Activated CD4-positive, alpha-beta T cell treated with anti-CD3 and anti-CD28 coated beads for 36 hours (primary cell): ENCODE measurements around the gene AK4. TPM values are rescaled to one million over a fixed set of nuclear protein-coding genes. Genes with fewer than 3 reads are reported as not detected.

Source experiments
- ATAC-seq: fragments of 200-7000 bp; cut with Tn5 transposase; one replicate; pipeline ENCODE4 v1.10.0; 2021; ENCODE audit warnings: mild to moderate bottlenecking, moderate library complexity
- CTCF ChIA-PET: fragments of 350-600 bp; sonication (Branson Sonifier 250); formaldehyde crosslinking; loops from one replicate; lab custom pipeline; 2021; ENCODE audit warnings: antibody characterized with exemption; lab: Charles Lee
- POLR2A ChIA-PET: fragments of 350-600 bp; sonication (Branson Sonifier 250); formaldehyde crosslinking; loops from one replicate; lab custom pipeline; 2021; ENCODE audit warnings: antibody characterized with exemption, inconsistent platforms; lab: Charles Lee
- DNase-seq: peaks from one replicate; pipeline ENCODE4 v3.0.0-alpha.2; 2020
- H3K27ac Mint-ChIP-seq: one replicate; pipeline ENCODE4 v1.8.0; 2021; ENCODE audit warnings: mixed read lengths
- H3K27me3 Mint-ChIP-seq: one replicate; pipeline ENCODE4 v1.8.0; 2021; ENCODE audit warnings: mixed read lengths
- H3K36me3 Mint-ChIP-seq: one replicate; pipeline ENCODE4 v1.8.0; 2021; ENCODE audit warnings: low read depth, mixed read lengths
- H3K4me1 Mint-ChIP-seq: one replicate; pipeline ENCODE4 v1.8.0; 2021; ENCODE audit warnings: mixed read lengths
- H3K4me3 Mint-ChIP-seq: one replicate; pipeline ENCODE4 v1.8.0; 2021; ENCODE audit warnings: mild to moderate bottlenecking, moderate library complexity, mixed read lengths
- H3K9me3 Mint-ChIP-seq: one replicate; pipeline ENCODE4 v1.8.0; 2021; ENCODE audit warnings: low read depth, mixed read lengths
- intact Hi-C, 2 experiments: fragments of 100-400 bp; cut with DNase I in 1 of 2; cut with micrococcal nuclease in 1 of 2; formaldehyde crosslinking; loops; one replicate each; pipeline versions ENCODE4 v1.14.2 to v1.15.1; 2022 to 2024; cut with DNase I, micrococcal nuclease
- total RNA-seq, 2 experiments: library from RNA; stranded (reverse); gene quantifications; one replicate each; pipeline ENCODE4 v1.2.3, GENCODE V29; 2021

The AK4 gene
- total RNA-seq, 2 experiments from 2014 or later = 90.4 to 102 TPM

- Mint-ChIP-seq H3K4me3 (peak overlapping the region; percentile 71), H3K36me3 (no peaks in the 10 kb centered on the region), H3K4me1 (peaks cover 16% of the 10 kb centered on the region), H3K27me3 (peaks cover 16% of the 10 kb centered on the region), H3K27ac (peak overlapping the region; percentile 39), H3K9me3 (no peaks in the 10 kb centered on the region)
- intact Hi-C loops = loop anchor here (1.0 to 10.0 kb wide), 5 partner anchors 105 to 190 kb away; partner anchors contain the start of genes LEPR (in 2 of the 2) and LEPROT (in 2 of the 2)
- POLR2A ChIA-PET = interaction anchor here (1.1 kb wide), 1 partner anchor 166 kb away, joined by 3 read pairs; the partner anchor contains the start of genes LEPR and LEPROT
- ATAC-seq = peak; percentile 96
- peak; percentile 93 for DNase-seq
- CTCF ChIA-PET = interaction anchor here (0.8 to 1.4 kb wide), 5 partner anchors 9 to 47 kb away, joined by 3 to 4 read pairs (median 3); no protein-coding TSS in a partner anchor
These were observed 106.5 kb downstream of the AK4 start for GRCh38 chr1:65254320-65255034.

GRCh38 chr1:65255035-65255655, 107.1 kb downstream of the AK4 start:
- intact Hi-C loops = loop anchor here in 1 of 2 experiments (2.0 to 10.0 kb wide), 2 partner anchors 166 to 190 kb away; partner anchors contain the start of genes LEPR and LEPROT
- POLR2A ChIA-PET = no interaction called here
- peaks cover 16% of the 10 kb centered on the region for H3K27me3 Mint-ChIP-seq
- H3K4me1 Mint-ChIP-seq = peaks cover 23% of the 10 kb centered on the region
- CTCF ChIA-PET = interaction anchor here (0.8 to 1.4 kb wide), 2 partner anchors 13 to 22 kb away, joined by 3 to 4 read pairs; no protein-coding TSS in a partner anchor
- DNase-seq (no peak), ATAC-seq (no peak)
- H3K4me3 Mint-ChIP-seq = peak overlapping the region; percentile 71
- H3K36me3 Mint-ChIP-seq = no peaks in the 10 kb centered on the region
- H3K27ac Mint-ChIP-seq = peak overlapping the region; percentile 39
- no peaks in the 10 kb centered on the region for H3K9me3 Mint-ChIP-seq

- H3K4me1 Mint-ChIP-seq = peaks cover 28% of the 10 kb centered on the region
- POLR2A ChIA-PET = no interaction called here
- H3K9me3 Mint-ChIP-seq = no peaks in the 10 kb centered on the region
- CTCF ChIA-PET = interaction anchor here (0.8 to 2.0 kb wide), 4 partner anchors 11 to 1527 kb away, joined by 3 to 4 read pairs (median 3); no protein-coding TSS in a partner anchor
- no peak for DNase-seq
- ATAC-seq = no peak
- peaks cover 16% of the 10 kb centered on the region for H3K27me3 Mint-ChIP-seq
- intact Hi-C loops = loop anchor here in 1 of 2 experiments (2.0 to 10.0 kb wide), 2 partner anchors 165 to 191 kb away; partner anchors contain the start of genes LEPR and LEPROT
- no peak overlapping the region for H3K27ac Mint-ChIP-seq
- H3K4me3 Mint-ChIP-seq = peak overlapping the region; percentile 71
- no peaks in the 10 kb centered on the region for H3K36me3 Mint-ChIP-seq
These were observed 107.7 kb downstream of the AK4 start for GRCh38 chr1:65255656-65256050.

GRCh38 chr1:65256860-65257708, 109.1 kb downstream of the AK4 start:
- DNase-seq (no peak), ATAC-seq (no peak)
- peaks cover 34% of the 10 kb centered on the region for H3K4me1 Mint-ChIP-seq
- POLR2A ChIA-PET = no interaction called here
- H3K27ac Mint-ChIP-seq = no peak overlapping the region
- H3K9me3 Mint-ChIP-seq = no peaks in the 10 kb centered on the region
- peaks cover 14% of the 10 kb centered on the region for H3K27me3 Mint-ChIP-seq
- no peaks in the 10 kb centered on the region for H3K36me3 Mint-ChIP-seq
- CTCF ChIA-PET = interaction anchor here (0.7 to 2.0 kb wide), 3 partner anchors 10 to 431 kb away, joined by 3 to 4 read pairs (median 3); no protein-coding TSS in a partner anchor
- intact Hi-C loops = loop anchor here in 1 of 2 experiments (10.0 kb wide), 1 partner anchor 192 kb away; no protein-coding TSS in a partner anchor
- no peak overlapping the region for H3K4me3 Mint-ChIP-seq

GRCh38 chr1:65258106-65258505, 110.1 kb downstream of the AK4 start:
- H3K9me3 Mint-ChIP-seq = no peaks in the 10 kb centered on the region
- ATAC-seq = no peak
- H3K4me3 Mint-ChIP-seq = no peak overlapping the region
- no peak overlapping the region for H3K27ac Mint-ChIP-seq
- ChIA-PET POLR2A (no interaction called here), CTCF (no interaction called here)
- DNase-seq = no peak
- H3K4me1 Mint-ChIP-seq = peaks cover 34% of the 10 kb centered on the region
- H3K36me3 Mint-ChIP-seq = no peaks in the 10 kb centered on the region
- intact Hi-C loops = loop anchor here in 1 of 2 experiments (10.0 kb wide), 1 partner anchor 193 kb away; no protein-coding TSS in a partner anchor
- H3K27me3 Mint-ChIP-seq = peaks cover 11% of the 10 kb centered on the region

GRCh38 chr1:65259816-65260215, 111.8 kb downstream of the AK4 start:
- Mint-ChIP-seq H3K27me3 (peaks cover 21% of the 10 kb centered on the region), H3K4me1 (peaks cover 34% of the 10 kb centered on the region), H3K27ac (no peak overlapping the region), H3K36me3 (no peaks in the 10 kb centered on the region), H3K4me3 (no peak overlapping the region), H3K9me3 (no peaks in the 10 kb centered on the region)
- intact Hi-C loops = loop anchor here (10.0 kb wide), 3 partner anchors 135 to 1665 kb away; partner anchors contain the start of genes DNAI4 (in 1 of the 2) and MIER1 (in 1 of the 2)
- POLR2A ChIA-PET = no interaction called here
- ATAC-seq = no peak
- DNase-seq = no peak
- CTCF ChIA-PET = interaction anchor here (1.6 kb wide), 1 partner anchor 24 kb away, joined by 5 read pairs; no protein-coding TSS in a partner anchor

GRCh38 chr1:65260851-65261473, 113.0 kb downstream of the AK4 start:
- DNase-seq = peak; percentile 35
- peak; percentile 93 for ATAC-seq
- Mint-ChIP-seq H3K4me3 (no peak overlapping the region), H3K9me3 (no peaks in the 10 kb centered on the region), H3K27me3 (peaks cover 12% of the 10 kb centered on the region), H3K27ac (no peak overlapping the region), H3K4me1 (peaks cover 31% of the 10 kb centered on the region), H3K36me3 (no peaks in the 10 kb centered on the region)
- CTCF ChIA-PET = interaction anchor here (0.5 to 1.6 kb wide), 4 partner anchors 9 to 196 kb away, joined by 3 to 5 read pairs (median 4); no protein-coding TSS in a partner anchor
- POLR2A ChIA-PET = interaction anchor here (0.6 kb wide), 2 partner anchors 171 to 1368 kb away, joined by 3 read pairs; no protein-coding TSS in a partner anchor
- intact Hi-C loops = loop anchor here (10.0 kb wide), 2 partner anchors 134 to 1664 kb away; partner anchors contain the start of genes DNAI4 (in 1 of the 2) and MIER1 (in 1 of the 2)

- H3K36me3 Mint-ChIP-seq = no peaks in the 10 kb centered on the region
- intact Hi-C loops = loop anchor here (10.0 kb wide), 2 partner anchors 132 to 1662 kb away; partner anchors contain the start of genes DNAI4 (in 1 of the 2) and MIER1 (in 1 of the 2)
- H3K9me3 Mint-ChIP-seq = no peaks in the 10 kb centered on the region
- H3K27ac Mint-ChIP-seq = no peak overlapping the region
- DNase-seq (no peak), ATAC-seq (no peak)
- ChIA-PET CTCF (interaction anchor here (0.9 to 1.1 kb wide), 2 partner anchors 9 to 31 kb away, joined by 3 read pairs; no protein-coding TSS in a partner anchor), POLR2A (no interaction called here)
- H3K27me3 Mint-ChIP-seq = peaks cover 24% of the 10 kb centered on the region
- peaks cover 37% of the 10 kb centered on the region for H3K4me1 Mint-ChIP-seq
- no peak overlapping the region for H3K4me3 Mint-ChIP-seq
These were observed 115.3 kb downstream of the AK4 start for GRCh38 chr1:65263286-65263685.

GRCh38 chr1:65264197-65264929, 116.4 kb downstream of the AK4 start:
- H3K4me1 Mint-ChIP-seq = peaks cover 37% of the 10 kb centered on the region
- intact Hi-C loops = loop anchor here (10.0 kb wide), 2 partner anchors 130 to 1660 kb away; partner anchors contain the start of genes DNAI4 (in 1 of the 2) and MIER1 (in 1 of the 2)
- CTCF ChIA-PET = interaction anchor here (0.8 kb wide), 1 partner anchor 88 kb away, joined by 3 read pairs; no protein-coding TSS in a partner anchor

More at GRCh38 chr1:65264197-65264929, 116.4 kb downstream of the AK4 start:
- ATAC-seq (no peak), DNase-seq (peak; percentile 36)
- POLR2A ChIA-PET = no interaction called here
- H3K27ac Mint-ChIP-seq = no peak overlapping the region
- H3K4me3 Mint-ChIP-seq = peak overlapping the region; percentile 30
- H3K27me3 Mint-ChIP-seq = peaks cover 24% of the 10 kb centered on the region
- H3K36me3 Mint-ChIP-seq = no peaks in the 10 kb centered on the region
- no peaks in the 10 kb centered on the region for H3K9me3 Mint-ChIP-seq
